Gastrocnemius medialis (tissue), 4 donors: ENCODE measurements around the gene EEF1E1. TPM values are rescaled to one million over a fixed set of nuclear protein-coding genes. Genes with fewer than 3 reads are reported as not detected.

ENCODE experiments used
- ATAC-seq, 2 donors: fragments of 150-250 bp; one replicate each; pipeline ENCODE4 v1.9.1; 2016
- DNase-seq, 2 donors: peaks; one replicate each; pipeline ENCODE4 v3.0.0-alpha.2; 2019
- H3K27ac ChIP-seq, 4 donors: fragments of 200-600 bp; sonication (generic); 1 replicate in 1 of 4; 2 replicates in 3 of 4; pipeline ENCODE4 v1.5.1; 2016 to 2018; ENCODE audit warnings: mild to moderate bottlenecking in 2 of 4, moderate library complexity in 1 of 4
- H3K27me3 ChIP-seq, 3 donors: fragments of 200-600 bp; sonication (generic) in 2 of 3; 1 replicate in 1 of 3; 2 replicates in 2 of 3; pipeline versions ENCODE4 v1.5.1 to v1.6.0; 2016 to 2019; ENCODE audit warnings: mild to moderate bottlenecking in 1 of 3, moderate library complexity in 1 of 3
- H3K36me3 ChIP-seq, 2 donors: fragments of 200-600 bp; sonication (generic) in 1 of 2; one replicate each; pipeline ENCODE4 v1.5.1; 2017 to 2018
- H3K4me1 ChIP-seq, 2 donors: fragments of 200-600 bp; sonication (generic) in 1 of 2; one replicate each; pipeline ENCODE4 v1.5.1; 2016 to 2017; ENCODE audit warnings: mild to moderate bottlenecking in 2 of 2
- H3K4me3 ChIP-seq, 4 donors: fragments of 200-600 bp; sonication (generic) in 3 of 4; 1 replicate in 1 of 4; 2 replicates in 3 of 4; pipeline ENCODE4 v1.5.1; 2016 to 2019; ENCODE audit warnings: mild to moderate bottlenecking in 2 of 4
- H3K9me3 ChIP-seq, 3 donors: fragments of 200-600 bp; sonication (generic) in 2 of 3; 1 replicate in 1 of 3; 2 replicates in 2 of 3; pipeline ENCODE4 v1.5.1; 2016 to 2019
- POLR2A ChIP-seq, 2 donors: fragments of 450-650 bp; IDR thresholded peaks; one replicate each; pipeline ENCODE4 v1.6.1; 2017; ENCODE audit warnings: antibody characterized with exemption in 2 of 2, mild to moderate bottlenecking in 2 of 2, moderate library complexity in 2 of 2
- in situ Hi-C, 4 donors: fragments of 200-750 bp; cut with MboI; loops; one replicate each; pipeline versions ENCODE4 v1.15.0 to v1.8.0; 2017; ENCODE audit warnings: low sequenced_read_pairs in 4 of 4
- intact Hi-C: fragments of 100-400 bp; cut with DNase I; formaldehyde crosslinking; loops from one replicate; pipeline ENCODE4 v1.15.1; 2023; ENCODE audit warnings: low total_unique reads
- total RNA-seq, 4 donors: library from RNA; depleted of rRNA; stranded (reverse); fragments of >200 nt; gene quantifications; one replicate each; pipeline versions ENCODE4 v1.1.0 to v1.2.3, GENCODE V29; 2016
- TF ChIP-seq, protein P1 (sequence below), 5 experiments: fragments of 450-650 bp in 3 of 5; fragments of 200-600 bp in 2 of 5; sonication (generic) in 2 of 5; IDR thresholded peaks in 4 of 5; conservative IDR thresholded peaks in 1 of 5; 1 replicate in 4 of 5; 2 replicates in 1 of 5; pipeline ENCODE4 v1.5.1; 2016 to 2019; ENCODE audit warnings: antibody characterized with exemption in 5 of 5, mild to moderate bottlenecking in 3 of 5, moderate library complexity in 3 of 5

Gene EEF1E1
- total RNA-seq, 4 donors from 2014 or later, result 16.0 to 39.9 (median 21.2) TPM

GRCh38 chr6:8103726-8104125, 1.4 kb upstream of the EEF1E1 start:
- Histone ChIP-seq H3K27me3 (peaks cover 0 to 13% (median 8%) of the 10 kb centered on the region in 3 donors), H3K36me3 (no peaks in the 10 kb centered on the region), H3K9me3 (no peaks in the 10 kb centered on the region), H3K4me3 (no peak overlapping the region), H3K27ac (no peak overlapping the region), H3K4me1 (peaks cover 7 to 9% of the 10 kb centered on the region in 2 donors)
- in situ Hi-C loops (no loop called here), intact Hi-C loops (loop anchor here (2.0 kb wide), 1 partner anchor 39 kb away; the partner anchor contains the start of gene BLOC1S5)
- DNase-seq (no peak), ATAC-seq (no peak)
- TF ChIP-seq POLR2A (IDR thresholded peaks at IDR 0.05), result no peak
- TF ChIP-seq, protein P1, sequence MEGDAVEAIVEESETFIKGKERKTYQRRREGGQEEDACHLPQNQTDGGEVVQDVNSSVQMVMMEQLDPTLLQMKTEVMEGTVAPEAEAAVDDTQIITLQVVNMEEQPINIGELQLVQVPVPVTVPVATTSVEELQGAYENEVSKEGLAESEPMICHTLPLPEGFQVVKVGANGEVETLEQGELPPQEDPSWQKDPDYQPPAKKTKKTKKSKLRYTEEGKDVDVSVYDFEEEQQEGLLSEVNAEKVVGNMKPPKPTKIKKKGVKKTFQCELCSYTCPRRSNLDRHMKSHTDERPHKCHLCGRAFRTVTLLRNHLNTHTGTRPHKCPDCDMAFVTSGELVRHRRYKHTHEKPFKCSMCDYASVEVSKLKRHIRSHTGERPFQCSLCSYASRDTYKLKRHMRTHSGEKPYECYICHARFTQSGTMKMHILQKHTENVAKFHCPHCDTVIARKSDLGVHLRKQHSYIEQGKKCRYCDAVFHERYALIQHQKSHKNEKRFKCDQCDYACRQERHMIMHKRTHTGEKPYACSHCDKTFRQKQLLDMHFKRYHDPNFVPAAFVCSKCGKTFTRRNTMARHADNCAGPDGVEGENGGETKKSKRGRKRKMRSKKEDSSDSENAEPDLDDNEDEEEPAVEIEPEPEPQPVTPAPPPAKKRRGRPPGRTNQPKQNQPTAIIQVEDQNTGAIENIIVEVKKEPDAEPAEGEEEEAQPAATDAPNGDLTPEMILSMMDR (IDR thresholded peaks at IDR 0.05 in 4 of 5, conservative IDR thresholded peaks at IDR 0.05 in 1 of 5), result no peak

- H3K27ac ChIP-seq, result no peak overlapping the region
- in situ Hi-C loops, result no loop called here
- no peak overlapping the region for H3K4me3 ChIP-seq
- H3K9me3 ChIP-seq, result no peaks in the 10 kb centered on the region
- TF ChIP-seq, protein P1 (IDR thresholded peaks at IDR 0.05 in 4 of 5, conservative IDR thresholded peaks at IDR 0.05 in 1 of 5), result no peak
- no peak for TF ChIP-seq POLR2A (IDR thresholded peaks at IDR 0.05)
- intact Hi-C loops, result no loop called here
- DNase-seq (no peak), ATAC-seq (no peak)
- peaks cover 7 to 9% of the 10 kb centered on the region in 2 donors for H3K4me1 ChIP-seq
- H3K27me3 ChIP-seq, result no peaks in the 10 kb centered on the region
- H3K36me3 ChIP-seq, result peaks cover 0 to 18% of the 10 kb centered on the region in 2 donors
Measured at GRCh38 chr6:8100159-8100854, 2.0 kb downstream of the EEF1E1 start.

DNA sequence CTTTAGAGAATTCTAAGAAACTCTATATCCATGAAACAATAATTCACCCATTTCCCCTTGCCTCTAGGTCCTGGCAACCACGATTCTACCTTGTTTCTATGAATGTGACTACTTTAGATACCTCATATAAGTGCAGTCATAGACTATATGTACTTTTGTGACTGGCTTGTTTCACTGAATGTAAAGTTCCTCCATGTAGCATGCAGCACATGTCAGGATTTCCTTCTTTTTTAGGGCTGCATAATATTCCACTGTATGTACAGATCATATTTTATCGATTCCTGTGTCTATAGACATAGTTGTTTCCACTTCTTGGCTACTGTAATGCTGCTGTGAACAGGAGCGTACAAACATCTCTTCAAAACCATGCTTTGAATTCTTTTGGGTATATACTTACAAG, 11.7 kb downstream of the EEF1E1 start:
- peaks cover 3 to 75% of the 10 kb centered on the region in 2 donors for H3K36me3 ChIP-seq

GRCh38 chr6:8088886-8089285, 13.5 kb downstream of the EEF1E1 start:
- Histone ChIP-seq H3K4me1 (peaks cover 3 to 12% of the 10 kb centered on the region in 2 donors), H3K36me3 (peaks cover 0 to 60% of the 10 kb centered on the region in 2 donors), H3K9me3 (no peaks in the 10 kb centered on the region), H3K27me3 (no peaks in the 10 kb centered on the region), H3K27ac (no peak overlapping the region), H3K4me3 (no peak overlapping the region)
- DNase-seq, result no peak
- no peak for ATAC-seq
- intact Hi-C loops (no loop called here), in situ Hi-C loops (loop anchor here in 1 of 4 donors (25.0 kb wide), 1 partner anchor 348 kb away; the partner anchor contains the start of gene SLC35B3)
- no peak for TF ChIP-seq POLR2A (IDR thresholded peaks at IDR 0.05)
- TF ChIP-seq, protein P1 (IDR thresholded peaks at IDR 0.05 in 4 of 5, conservative IDR thresholded peaks at IDR 0.05 in 1 of 5), result no peak

More for the DNA sequence above, 11.7 kb downstream of the EEF1E1 start:
- intact Hi-C loops (no loop called here), in situ Hi-C loops (loop anchor here in 1 of 4 donors (25.0 kb wide), 1 partner anchor 347 kb away; the partner anchor contains the start of gene SLC35B3)
- H3K9me3 ChIP-seq, result no peaks in the 10 kb centered on the region
- no peak overlapping the region for H3K4me3 ChIP-seq
- H3K4me1 ChIP-seq, result no peaks in the 10 kb centered on the region
- TF ChIP-seq, protein P1 (IDR thresholded peaks at IDR 0.05 in 4 of 5, conservative IDR thresholded peaks at IDR 0.05 in 1 of 5), result no peak
- TF ChIP-seq POLR2A (IDR thresholded peaks at IDR 0.05), result no peak
- no peaks in the 10 kb centered on the region for H3K27me3 ChIP-seq
- ATAC-seq (no peak), DNase-seq (no peak)
- H3K27ac ChIP-seq, result no peak overlapping the region
